Epithelial cell of proximal tubule (primary cell): ENCODE data around the gene FRMD3. TPM values are rescaled to one million over a fixed set of nuclear protein-coding genes. Genes with fewer than 3 reads are reported as not detected.

ENCODE experiments used
- DNase-seq: peaks from one replicate; pipeline ENCODE4 v3.0.0-alpha.2; 2011; ENCODE audit warnings: low read depth
- H3K4me3 ChIP-seq: 2 replicates; pipeline ENCODE4 v1.5.1; 2011; ENCODE audit warnings: low read depth, mild to moderate bottlenecking, low read length
- total RNA-seq: library from RNA; depleted of rRNA; stranded (reverse); fragments of >200 nt; gene quantifications from 2 replicates; pipeline ENCODE4 v1.2.3, GENCODE V29; 2015
- TF ChIP-seq, protein P1 (sequence below): conservative IDR thresholded peaks from 2 replicates; pipeline ENCODE4 v1.5.1; 2012; ENCODE audit warnings: low read depth, mild to moderate bottlenecking, low read length

The FRMD3 gene
- 1.4 and 2.4 TPM in 2 replicates for total RNA-seq

DNA sequence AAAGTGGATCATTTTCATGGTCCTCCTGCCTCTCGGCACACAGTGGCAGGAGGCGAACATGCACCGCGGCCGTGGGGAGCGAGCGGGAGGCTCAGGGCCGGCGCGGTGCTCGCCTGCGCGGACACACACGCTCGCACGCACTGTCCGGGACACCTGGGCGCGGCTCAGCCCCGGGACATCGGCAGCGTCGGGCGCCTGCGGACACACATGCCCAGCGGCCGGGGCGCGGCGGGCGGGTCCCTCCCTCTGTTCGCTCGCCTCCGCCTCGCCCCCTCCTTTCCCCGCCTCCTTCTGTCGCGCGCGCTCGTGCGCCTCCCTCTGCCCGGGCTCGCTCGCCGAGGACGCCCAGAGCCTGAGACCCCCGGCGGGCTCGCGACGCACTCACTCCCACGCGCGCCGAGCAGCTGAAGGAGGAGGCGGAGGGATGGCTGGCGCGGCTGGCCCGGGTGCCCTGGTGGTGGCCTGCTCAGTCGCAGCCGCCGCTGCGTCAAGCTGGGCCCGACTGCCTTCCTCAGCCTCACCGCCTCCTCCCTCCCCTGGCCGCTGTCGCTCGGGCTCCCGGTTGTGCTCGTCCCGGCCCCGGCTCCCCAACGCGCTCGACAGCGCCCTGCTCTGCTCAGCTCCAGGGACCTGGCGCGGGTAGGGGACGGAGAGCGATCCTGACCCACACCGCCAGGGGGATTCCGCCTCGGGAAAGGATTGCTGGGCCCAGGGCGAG, at the start of gene FRMD3:
FRMD3 (minus strand) TSS at position 230 of the 718 bp plus-strand sequence; CDS start at position 60, 170 bp downstream.
- H3K4me3 ChIP-seq, result peak within 1 kb of the TSS; percentile 62
- TF ChIP-seq, protein P1, sequence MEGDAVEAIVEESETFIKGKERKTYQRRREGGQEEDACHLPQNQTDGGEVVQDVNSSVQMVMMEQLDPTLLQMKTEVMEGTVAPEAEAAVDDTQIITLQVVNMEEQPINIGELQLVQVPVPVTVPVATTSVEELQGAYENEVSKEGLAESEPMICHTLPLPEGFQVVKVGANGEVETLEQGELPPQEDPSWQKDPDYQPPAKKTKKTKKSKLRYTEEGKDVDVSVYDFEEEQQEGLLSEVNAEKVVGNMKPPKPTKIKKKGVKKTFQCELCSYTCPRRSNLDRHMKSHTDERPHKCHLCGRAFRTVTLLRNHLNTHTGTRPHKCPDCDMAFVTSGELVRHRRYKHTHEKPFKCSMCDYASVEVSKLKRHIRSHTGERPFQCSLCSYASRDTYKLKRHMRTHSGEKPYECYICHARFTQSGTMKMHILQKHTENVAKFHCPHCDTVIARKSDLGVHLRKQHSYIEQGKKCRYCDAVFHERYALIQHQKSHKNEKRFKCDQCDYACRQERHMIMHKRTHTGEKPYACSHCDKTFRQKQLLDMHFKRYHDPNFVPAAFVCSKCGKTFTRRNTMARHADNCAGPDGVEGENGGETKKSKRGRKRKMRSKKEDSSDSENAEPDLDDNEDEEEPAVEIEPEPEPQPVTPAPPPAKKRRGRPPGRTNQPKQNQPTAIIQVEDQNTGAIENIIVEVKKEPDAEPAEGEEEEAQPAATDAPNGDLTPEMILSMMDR, result peak; percentile 75
- no peak for DNase-seq

DNA sequence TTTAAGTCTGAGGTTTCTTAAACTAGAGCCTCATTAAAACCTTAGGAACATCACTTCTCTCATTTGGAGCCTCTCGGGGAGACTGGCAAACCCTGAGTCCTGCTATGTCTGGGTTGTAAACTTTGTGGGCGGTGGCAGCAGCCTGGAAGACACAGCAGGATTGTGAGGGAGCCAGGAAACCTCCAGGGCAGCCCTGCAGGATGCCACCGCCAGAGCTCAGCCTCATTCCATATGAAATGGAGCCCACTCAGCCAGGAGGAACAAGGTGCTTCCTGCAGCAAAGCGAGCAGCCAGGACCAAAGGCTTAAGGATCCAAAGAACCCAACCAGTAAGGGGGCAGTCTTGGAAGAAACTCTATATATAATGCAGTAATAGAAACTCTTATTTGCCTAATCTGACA, 46.8 kb upstream of the FRMD3 start:
- no peak overlapping the region for H3K4me3 ChIP-seq
- DNase-seq, result no peak
- TF ChIP-seq, protein P1, result no peak

DNA sequence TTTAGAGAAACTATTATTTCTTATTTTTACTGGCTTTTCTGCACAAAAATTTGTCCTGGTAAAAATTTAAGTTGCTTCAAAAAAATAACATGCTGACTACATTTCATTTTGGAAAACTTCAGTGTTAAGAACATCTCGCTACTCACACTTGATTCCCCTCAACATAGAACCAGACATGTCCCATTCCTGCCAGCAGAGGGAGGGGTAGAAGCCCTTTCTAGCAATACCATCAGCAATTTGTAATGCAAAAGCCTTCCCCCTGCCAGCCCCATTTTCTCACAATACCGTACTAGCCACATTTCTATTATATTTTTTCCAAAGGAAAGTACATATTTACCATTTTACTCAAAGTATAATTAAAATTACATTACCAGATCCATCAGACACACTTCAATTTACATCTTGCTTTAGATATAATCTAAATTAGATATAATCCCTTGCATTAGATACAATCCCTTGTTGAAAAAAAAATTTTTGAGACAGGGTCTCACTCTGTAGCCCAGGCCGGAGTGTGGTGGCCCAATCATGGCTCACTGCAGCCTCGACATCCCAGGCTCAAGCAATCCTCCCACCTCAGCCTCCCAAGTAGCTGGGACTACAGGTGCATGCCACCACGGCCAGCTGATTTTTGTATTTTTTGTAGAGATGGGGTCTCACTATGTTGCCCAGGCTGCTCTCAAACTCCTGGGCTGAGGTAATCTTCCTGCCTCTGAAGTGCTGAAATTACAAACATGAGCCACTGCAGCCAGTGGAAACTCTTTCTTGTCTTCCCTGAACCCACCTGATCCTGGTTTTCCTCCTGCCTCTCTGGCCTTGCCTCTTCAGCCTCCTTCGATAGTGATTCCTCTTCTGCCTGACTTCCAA, 45.2 kb upstream of the FRMD3 start:
- H3K4me3 ChIP-seq, result no peak overlapping the region
- TF ChIP-seq, protein P1, result peak; percentile 87
- no peak for DNase-seq

DNA sequence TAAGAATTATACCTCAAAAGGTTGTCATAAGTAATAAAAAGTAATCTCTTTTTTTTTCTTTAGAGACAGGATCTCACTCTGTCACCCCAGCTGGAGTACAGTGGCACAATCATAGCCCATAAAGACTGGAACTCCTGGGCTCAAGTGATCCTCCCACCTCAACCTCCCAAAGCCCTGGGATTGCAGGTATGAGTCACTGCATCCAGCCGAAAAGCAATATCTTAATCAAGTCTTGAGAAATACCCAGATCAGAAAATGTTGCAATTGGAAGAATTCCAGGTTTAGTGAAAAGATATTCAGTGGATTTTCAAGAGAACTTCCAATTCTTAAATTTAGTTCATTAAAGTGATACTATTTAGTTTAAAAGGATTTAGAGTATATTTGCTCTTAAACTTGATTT, 43.8 kb upstream of the FRMD3 start:
- DNase-seq, result peak; percentile 47
- TF ChIP-seq, protein P1, result no peak
- no peak overlapping the region for H3K4me3 ChIP-seq

DNA sequence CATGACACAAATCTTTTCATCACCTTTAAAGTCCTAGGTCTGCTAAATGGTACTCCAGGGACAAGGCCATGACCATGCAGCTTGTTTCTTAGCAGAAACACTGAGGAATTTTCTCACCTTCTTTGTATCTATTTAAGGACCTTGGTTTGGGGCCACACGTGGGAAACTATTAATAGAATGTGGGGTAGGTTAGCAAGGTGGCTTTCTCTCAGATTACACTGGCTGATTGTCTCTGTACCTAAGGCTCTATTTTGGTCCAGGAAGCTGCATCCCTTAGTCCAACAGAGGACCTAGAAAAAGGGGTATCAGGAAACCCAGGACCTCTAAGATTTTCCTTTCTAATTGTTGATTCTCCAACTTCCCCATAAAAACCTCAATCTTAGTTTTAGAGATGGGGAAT, 36.3 kb upstream of the FRMD3 start:
- TF ChIP-seq, protein P1, result no peak
- no peak for DNase-seq

GRCh38 chr9:83572524-83572923, 34.3 kb upstream of the FRMD3 start:
- H3K4me3 ChIP-seq, result no peak overlapping the region
- TF ChIP-seq, protein P1, result no peak
- no peak for DNase-seq

More for the DNA sequence above, 36.3 kb upstream of the FRMD3 start:
- H3K4me3 ChIP-seq, result no peak overlapping the region

DNA sequence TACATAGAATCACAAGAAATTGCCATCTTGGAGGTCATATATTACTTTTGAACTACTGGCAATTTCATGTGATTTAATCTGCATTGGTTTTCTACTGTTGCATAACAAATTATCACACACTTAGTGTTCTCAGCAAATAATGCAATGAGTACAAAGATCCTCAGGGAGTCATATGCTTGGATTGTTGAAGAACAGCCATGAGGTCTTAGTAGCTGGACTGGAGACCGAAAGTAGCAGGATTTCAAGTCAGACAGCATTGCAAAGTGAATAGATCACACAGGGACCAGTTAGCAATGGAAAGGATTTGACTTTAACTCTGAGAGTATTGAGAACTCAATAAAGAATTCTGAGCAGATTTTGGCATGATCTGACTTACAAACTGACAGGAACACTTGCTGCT, 32.2 kb upstream of the FRMD3 start:
- TF ChIP-seq, protein P1, result no peak
- no peak for DNase-seq
- no peak overlapping the region for H3K4me3 ChIP-seq
